Measurements from ENCODE around the gene SEPTIN7.
A peak's percentile ranks its signal among the peaks of the same experiment; 100 is the strongest.
"Not testable (repeated sequence)": the region's sequence is repeated elsewhere in the genome, so short reads cannot be mapped to it uniquely, and the experiment has no call there.

SEPTIN7 gene

DNA sequence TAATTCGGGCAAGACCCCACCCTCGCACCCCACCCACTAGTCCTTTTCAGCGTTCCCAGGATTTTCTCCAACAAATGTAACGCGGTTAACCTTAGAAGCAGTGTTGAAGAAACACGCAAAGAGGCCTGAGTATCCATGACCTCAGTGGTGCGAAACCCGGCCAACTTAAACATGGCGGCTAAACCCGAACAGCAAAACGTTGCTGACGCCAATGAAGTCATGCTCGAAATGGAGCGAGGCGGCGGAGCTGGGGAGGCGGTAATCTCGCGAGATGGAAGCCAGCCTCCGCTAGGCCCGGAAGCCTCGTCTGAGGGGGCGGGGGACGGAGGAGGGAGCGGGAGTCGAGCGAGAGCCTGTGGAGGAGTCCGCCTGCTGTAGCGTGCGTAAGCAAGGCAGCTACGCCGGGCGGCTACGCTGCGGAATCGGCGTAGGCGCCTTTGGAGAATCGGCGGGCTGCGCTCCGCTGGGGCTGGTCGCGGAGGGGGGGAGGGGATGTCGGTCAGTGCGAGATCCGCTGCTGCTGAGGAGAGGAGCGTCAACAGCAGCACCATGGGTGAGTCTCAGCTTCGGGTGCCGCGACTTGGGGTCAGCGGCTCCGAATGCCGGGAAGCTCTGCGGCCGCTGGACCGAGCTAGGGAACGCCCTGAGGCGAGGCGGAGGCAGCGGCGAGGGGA is at the start of gene SEPTIN7:
SEPTIN7 (plus strand) TSS at position 340 of the 674 bp plus-strand sequence; CDS start at position 493, 153 bp downstream.
- DNase-seq: peak; percentile 99

DNA sequence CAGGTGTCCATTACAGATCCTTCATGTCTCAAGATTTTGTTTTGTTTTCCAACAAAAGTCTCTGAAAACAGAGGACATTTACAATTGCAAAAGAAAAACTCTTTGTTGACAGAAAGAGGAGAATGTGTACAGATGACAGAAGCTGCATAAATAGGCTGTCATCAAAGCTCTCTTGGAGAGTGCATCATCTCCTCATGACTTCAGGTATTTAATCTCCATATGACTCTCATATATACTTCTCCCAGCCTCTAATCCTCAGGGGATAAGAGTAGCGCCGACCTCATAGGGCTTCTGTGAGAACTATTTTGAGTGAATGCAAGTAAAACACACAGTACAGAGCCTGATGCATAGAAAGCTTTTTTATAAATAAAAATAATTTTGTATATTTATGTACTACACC is 48.1 kb upstream of the SEPTIN7 start:
- no peak for DNase-seq

DNA sequence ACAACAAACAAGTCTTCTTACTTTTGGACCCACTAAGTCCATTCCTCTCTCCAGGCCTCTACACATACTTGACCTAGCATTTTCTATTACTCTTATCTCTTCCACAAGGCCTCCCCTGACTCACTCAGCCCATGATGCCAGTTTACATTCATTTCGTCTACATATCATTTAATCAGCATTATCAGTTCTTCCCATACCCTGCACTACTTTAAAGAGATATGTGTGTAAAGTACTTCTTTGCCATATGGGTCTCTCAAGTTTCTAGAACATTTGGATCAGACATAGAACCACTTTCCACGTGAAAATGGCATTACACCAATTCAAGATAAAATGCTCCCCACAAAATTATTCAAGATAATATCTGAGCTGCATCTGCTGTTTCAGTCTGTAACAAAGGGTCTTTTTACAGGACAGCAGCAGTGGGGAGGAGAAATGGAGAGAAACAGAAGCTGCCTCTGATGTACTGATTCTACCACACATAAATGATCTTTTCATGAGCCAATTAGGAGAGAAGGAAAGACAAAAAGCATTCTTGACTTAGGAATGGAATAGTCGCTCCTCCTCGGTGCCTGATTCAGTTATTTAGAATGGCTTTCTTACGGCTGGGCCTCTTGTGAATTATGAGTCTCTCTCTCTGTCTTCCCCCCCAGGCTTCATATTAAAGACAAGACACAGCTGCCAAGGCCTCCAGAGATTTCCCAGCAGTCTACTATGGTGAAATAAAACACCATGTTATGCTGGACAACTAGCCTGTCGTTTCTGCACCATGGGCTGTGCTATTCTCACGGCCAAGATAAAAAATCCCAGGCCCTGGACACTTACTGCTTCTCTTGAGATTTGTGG is 46.9 kb upstream of the SEPTIN7 start:
- DNase-seq: no peak

DNA sequence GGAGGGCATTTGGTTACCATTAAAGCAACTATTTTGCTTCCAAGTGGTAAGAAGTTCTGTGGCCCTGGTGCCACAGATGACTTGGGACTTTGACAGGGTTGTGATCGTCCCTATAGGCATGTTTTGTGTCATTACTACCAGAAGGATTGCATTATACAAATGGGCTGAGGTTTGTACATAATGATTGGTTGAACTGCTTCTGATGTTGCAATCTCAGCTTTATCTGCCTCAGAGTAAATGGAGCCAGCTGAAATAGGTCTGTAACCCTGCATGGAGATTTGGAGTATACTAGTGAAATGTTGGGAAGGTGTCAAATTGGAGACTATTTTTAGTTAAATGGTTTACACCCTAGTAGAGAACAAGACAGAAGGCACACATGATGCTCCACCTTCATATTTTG is 46.1 kb upstream of the SEPTIN7 start:
- DNase-seq: no peak

DNA sequence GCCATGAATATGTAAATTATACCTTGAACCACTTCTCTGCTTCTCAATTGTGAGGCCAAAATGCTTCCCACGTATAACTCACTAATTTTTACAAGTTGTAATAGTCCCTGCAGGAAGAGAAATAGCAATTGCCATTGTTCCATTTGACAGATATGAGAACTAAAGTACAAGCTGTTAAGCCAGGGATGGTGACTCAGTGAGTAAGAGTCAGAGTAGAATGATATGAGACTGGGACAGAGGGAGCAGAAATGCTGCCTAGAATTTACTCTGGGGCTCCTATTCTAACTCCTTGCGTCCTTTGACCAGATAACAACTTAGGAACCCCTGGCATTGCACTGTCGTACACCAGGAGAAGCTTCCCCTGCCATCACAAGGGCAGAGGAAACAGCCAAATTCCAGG is 45.1 kb upstream of the SEPTIN7 start:
- DNase-seq: no peak

DNA sequence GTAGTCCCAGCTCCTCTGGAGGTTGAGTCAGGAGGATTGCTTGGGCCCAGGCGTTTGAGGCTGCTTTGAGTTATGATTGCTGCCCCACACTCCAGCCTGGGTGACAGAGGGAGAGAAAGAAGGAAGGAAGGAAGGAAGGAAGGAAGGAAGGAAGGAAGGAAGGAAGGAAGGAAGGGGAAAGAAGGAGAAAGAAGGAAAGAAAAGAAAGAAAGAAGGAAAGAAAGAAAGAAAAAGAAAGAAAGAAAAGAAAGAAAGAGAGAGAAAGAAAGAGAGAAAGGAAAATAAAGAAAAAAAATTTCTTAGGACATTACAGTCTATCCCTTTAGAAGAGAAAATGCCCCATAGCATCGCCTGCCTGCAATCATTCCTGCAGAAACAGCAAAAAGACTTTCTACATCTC is 44.4 kb upstream of the SEPTIN7 start:
- not testable (repeated sequence) for DNase-seq

DNA sequence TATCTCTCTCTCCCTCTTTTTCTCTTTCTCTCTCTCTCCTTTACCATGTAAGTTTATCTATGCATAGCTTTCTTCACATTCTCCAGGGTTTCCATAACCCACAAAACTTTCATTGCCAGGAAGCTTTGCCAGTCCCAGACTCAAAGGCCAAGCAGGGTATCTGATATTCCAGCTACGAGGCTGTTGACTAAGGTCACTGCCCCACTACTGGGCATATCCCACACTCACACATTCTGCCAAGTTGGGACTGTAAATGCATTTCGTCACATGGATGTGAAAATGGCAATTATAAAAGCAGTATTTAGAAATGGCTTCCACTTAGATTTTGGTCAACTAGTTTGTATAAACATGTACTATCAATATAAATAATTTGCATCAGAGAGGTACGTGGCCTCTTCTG is 43.3 kb upstream of the SEPTIN7 start:
- no peak for DNase-seq

DNA sequence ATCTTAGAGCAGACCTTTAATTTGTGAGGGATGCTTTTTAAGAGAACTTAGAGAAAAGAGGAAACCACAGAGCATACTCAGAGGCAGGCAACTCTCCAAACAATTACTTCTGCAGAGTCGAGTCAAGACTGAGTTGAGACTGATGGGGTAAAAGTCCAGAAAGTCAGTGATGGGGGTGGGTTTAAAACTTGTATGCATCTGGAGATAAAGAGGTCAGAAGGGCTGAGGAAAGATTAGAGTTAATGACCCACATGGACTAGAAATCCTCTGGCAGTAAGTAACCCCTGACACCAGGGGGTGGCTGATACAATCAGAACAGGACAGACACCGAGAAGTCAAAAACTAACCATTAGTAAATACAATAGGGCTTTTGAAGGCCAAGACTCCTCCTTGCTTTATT is 42.4 kb upstream of the SEPTIN7 start:
- DNase-seq: no peak

DNA sequence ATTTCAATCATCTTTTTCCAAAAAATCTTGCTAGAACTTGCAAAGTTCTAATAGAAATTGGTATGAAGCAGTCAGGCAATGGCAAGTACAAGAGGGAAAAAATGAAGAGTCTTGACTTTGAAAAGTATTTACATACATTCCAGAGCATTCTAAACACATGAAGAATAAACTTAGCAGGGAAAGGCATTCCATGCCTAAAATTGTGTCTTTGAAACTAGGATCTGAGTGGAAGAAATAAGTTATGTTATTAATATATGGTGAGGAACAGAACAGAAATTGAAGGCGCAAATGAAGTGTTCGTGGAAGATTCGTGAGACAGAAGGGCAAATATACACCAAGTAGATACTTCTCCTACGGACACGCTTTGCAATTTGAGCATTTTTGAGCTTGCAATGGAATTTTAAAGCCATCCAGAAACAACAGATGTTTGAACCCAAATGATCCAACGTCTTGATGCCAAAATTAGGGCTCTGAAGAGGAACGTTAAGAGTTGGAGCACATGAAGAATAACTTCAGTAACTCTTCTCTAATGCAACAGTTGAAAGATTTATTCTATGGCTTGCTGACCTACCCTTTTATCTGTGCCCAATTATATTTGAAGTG is 40.6 kb upstream of the SEPTIN7 start:
- DNase-seq: no peak

DNA sequence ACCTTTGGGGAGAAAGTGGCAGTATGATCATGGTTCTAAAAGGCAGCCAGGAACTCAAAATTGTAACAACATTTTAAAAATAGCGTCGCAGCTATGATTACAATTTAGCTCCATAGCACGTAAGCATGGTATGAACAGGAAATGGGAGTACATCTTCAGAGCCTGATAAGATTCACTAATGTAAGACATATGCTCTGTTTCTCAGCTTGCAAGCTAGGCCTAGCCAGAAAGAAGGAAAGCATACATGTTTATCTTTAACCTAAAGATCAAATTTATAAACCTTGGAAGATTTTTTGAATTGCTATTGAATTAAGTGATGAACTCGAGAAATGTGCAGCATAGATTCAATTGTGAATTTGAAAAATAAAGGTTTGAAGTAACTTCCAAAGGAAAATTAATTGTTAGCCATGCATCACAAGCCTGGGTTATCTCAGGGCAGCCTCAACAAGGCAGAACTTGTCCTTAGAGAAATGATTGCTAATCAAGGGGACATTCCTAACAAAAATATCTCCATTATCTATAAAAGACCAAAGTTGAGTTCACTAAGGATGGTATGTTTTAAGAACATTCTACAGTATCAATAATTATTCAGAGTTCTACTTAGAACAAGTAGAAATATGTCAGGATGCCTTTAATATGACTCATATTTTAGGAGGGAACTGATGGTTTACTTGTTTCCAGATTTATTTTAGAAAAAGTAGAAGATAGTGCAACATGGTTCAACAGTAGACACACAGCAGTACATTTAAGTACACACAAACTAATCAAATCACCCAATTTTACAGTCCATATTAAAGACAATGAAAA is 38.8 kb upstream of the SEPTIN7 start:
- no peak for DNase-seq

DNA sequence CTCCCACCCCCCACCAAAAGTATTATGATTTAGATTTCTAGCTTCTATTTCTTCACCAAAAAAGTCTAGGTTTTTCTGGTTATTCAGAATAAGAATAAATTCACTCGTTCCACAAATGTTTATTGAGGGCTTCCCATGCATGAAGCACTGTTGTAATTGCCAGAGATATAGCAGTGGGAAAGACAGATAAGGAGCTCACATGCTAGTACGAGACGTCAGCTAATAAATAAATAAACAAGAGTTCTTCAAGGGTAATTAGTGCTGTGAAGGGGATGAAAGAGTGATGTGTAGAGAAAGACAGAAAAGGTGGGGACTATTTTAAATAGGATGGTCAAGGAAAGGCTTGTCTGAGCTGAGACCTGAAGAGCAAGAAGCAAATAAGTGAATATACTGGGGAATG is 38.1 kb upstream of the SEPTIN7 start:
- DNase-seq: no peak

DNA sequence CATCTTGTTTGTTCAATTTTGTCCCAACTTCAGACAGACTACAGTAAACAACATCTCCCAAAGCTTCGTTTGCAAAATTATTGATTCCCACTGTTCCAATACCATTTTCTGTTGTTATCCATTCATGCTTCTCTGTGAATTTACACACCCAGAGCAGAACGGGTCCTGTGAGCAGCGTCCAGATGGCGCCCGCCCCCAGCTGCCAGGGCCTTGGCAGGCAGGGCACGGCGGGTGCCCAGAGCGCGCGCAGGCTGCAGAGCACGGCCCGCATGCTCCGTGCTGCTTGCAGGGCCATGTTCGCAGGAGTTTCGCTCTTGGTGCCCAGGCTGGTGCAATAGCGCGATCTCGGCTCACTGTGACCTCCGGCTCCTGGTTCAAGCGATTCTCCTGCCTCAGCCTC is 32.5 kb upstream of the SEPTIN7 start:
- no peak for DNase-seq

DNA sequence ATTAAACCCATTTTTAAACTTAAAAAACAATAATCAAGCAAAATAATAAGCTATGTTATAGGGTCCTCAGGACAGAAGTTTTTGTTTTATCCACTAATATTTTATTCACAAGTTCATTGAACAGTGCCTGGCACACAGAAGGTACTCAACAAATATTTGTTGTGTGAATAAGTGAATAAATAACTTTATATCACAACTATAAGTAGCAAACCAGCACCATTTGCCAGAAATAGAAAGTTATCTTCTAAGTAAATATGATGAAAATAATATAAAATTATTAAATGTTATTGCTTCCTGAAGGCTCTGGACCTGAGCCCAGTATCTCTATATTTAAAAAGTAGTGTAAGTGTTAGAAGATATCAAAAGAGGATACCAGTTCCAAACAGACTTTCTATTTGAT is 29.1 kb upstream of the SEPTIN7 start:
- DNase-seq: no peak

DNA sequence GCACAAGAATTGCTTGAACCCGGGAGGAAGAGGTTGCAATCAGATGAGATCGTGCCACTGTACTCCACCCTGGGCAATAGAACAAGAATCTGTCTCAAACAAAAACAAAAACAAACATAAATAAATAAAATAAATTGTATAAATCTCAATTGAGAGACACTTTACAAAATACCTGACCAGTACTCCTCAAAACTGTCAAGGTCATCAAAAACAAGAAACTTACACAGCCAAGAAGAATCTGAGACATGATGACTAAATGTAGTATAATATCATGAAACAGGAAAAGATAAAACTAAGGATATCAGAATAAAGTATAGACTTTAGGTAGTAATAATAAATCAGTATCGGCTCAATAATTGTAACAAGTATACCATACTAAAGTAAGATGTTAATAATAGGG is 26.9 kb upstream of the SEPTIN7 start:
- DNase-seq: no peak

DNA sequence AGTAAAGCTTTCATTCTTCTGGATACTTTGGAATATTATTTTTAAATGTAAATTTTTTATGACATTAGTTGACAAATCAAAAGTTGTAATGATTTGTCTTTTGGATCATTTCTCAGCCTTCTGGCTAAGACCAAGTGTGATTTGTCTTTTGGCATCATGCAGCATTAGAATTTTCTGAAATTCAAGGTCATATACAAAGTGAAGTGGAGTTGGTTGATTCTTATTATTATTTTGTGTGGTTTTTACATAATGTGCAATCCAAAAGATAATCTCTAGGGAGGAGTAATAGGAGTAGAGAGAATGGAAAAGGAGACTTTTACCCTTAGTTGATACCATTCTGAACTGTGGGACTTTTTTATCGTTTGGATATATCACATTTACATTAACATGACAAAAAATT is 24.2 kb upstream of the SEPTIN7 start:
- no peak for DNase-seq

DNA sequence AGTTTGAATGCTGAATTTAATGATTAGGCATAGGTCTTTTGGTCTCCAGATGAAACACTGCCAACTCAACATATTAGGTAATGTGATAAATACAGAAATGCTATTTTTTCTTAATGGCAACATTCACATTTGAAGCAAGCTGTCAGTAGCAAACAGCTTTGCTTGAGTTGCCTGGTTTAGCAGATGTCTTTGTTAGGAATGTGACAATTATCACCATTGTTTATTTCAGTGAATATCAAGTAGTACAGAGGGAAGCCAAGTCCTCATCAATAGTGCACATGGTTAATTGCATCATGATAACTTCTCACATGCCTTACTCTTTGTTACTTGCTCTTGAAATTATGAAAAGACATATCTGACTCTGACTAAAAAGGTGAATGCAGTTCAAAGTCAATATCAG is 23.7 kb upstream of the SEPTIN7 start:
- DNase-seq: no peak

DNA sequence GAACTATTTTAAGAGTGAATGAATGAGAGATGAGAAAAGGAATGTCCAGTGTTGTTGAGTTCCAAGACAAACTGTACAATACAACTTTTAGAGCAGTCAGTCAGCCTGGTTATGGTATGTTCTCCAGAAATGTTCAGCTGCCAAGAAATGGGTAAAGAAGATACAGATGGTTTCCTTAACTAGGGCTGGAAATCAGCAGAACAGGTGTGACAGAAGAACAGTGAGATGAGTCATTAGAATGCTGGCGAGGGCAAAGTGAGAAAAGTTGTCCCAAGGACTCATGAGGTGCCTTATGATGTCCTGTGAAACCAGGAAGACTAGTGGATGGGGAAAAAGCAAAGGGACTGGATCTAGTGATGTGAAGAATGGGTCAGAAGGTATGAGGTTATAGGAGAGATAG is 20.8 kb upstream of the SEPTIN7 start:
- DNase-seq: no peak

DNA sequence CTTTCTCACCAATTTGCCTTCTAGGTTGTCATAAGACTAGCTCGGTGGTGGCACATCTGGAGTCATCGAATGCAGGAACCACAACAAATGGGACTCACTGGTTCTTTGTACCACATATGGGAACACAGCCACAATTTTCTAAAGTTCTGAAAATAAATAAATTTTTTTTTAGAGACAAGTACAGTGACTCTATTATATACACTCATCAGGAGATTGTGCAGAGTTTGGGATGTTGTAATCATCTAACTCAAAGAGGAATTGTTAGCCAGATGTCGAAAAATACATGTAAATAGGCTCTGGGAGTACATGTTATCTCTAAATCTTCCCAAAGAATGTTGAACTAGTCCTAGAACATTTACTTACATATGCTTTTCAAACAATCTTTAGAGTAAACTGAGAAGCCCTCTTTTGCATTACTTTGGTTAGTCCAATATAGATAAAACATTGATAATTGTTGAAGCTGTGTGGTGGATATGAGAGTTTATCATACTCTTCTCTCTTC is 19.6 kb upstream of the SEPTIN7 start:
- no peak for DNase-seq

DNA sequence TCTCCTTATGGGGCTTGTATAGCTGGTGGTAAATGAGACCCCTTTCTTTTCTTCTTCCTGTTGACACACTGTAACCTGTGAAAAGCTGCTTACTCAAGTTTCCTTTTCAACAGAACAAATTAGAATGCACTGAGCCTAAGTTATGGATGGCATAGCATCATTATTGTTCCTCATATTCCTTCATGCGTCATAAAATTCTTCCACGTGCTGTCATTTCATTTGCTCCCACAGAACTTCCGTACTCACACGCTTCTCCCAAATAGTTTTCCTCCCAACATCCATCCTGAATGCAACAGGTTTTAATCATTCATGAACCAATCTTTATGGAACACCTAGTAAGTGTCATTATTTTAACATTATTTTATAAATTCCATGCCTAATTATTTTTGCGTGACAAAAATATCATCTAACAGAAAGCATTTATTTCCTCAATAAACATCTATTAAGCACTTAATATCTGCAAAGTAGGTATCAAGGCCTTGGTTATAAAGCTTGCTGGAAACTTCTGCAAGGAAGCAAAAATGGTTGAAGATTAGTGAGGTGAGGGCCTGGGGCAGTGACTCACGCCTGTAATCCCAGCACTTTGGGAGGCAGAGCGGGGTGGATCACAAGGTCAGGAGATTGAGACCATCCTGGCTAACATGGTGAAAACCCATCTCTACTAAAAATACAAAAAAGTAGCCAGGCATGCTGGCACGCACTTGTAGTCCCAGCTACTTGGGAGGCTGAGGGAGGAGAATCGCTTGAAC is 18.9 kb upstream of the SEPTIN7 start:
- DNase-seq: no peak

DNA sequence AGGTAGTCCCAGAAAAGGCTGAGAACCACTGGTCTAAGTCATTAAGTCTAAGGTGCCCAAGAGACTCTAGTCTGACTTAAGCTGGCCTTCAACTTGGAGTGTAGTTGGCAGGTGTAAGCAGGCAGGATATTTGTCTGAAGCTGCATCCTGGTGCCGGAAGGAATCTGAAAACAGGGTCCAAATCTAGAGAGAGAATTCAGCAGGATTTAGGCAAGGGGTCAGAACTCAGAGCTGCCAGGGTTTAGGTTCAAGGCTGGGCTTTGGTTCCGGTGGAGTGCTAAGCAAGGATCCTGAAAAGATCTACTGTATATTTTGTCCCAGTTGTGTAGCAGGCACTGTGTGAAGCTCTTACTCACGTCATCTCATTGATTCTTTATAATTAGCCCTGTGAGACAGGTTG is 16.5 kb upstream of the SEPTIN7 start:
- no peak for DNase-seq

DNA sequence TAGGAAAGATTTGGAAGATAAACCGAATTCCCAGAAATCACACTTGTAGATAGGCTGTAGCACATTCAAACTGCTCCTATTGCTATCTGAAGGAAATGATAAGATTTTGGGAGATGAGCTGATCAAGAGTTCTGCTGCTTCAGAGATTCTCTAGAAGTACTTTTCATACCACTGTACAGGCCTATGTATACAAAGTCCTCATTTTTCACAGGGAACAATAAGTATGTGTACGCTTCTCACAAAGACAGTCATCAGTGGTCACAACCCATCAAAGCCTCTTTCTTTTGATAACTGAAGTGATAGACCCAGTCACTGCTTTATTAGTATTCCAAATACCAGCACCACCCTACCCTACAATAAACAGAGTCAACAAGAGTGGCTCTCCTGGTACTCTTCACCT is 15.6 kb upstream of the SEPTIN7 start:
- DNase-seq: no peak

DNA sequence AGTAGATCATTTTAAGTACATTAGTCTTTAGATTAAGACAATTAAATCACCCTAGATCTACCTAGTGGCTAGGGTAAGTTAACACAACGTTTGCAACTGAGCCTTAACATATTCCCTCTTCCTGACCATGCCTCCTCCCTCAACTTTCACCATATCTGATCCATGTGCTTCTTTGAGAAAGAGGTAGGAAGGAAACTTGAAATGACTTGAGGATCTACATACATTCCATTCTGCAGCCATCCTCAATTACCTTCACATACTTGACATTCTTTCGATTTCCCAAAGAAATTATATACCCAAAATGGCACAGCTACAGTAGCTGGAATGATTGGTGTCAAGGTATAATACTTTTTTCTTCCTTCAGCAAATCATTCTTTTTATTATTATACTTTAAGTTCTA is 12.9 kb upstream of the SEPTIN7 start:
- no peak for DNase-seq
